ENCODE results near the gene NFIB. TPM values are rescaled to one million over a fixed set of nuclear protein-coding genes. Genes with fewer than 3 reads are reported as not detected.

The NFIB gene
- total RNA-seq, 1 experiment from 2014 or later = 14.3 TPM

GRCh38 chr9:14238079-14238478 is 75.9 kb downstream of the NFIB start:
- Mint-ChIP-seq H3K36me3 (ENCODE audit: insufficient read depth in 1 of 3, low read depth in 3 of 3) (peaks cover 0 to 2% (median 0%) of the 10 kb centered on the region in 3 experiments; a peak in 1 of 7 replicates), H3K9me3 (no peaks in the 10 kb centered on the region), H3K27ac (peak overlapping the region in 2 of 3 experiments; percentile 40 to 66; a peak in 3 of 7 replicates), H3K4me3 (no peak overlapping the region), H3K27me3 (ENCODE audit: low read depth) (no peaks in the 10 kb centered on the region), H3K4me1 (peaks cover 27 to 55% of the 10 kb centered on the region in 2 experiments)
- no peaks in the 10 kb centered on the region for H4K20me1 ChIP-seq (ENCODE audit: control insufficient read depth, insufficient read depth, insufficient read length)
- H3K27me3 ChIP-seq (ENCODE audit: insufficient read depth, low read length) = no peaks in the 10 kb centered on the region
- no peak overlapping the region for H2BK15ac ChIP-seq (ENCODE audit: low read depth, low read length)
- no peak overlapping the region; the same call in 1 of the 2 replicates for H3K14ac ChIP-seq (ENCODE audit: insufficient read depth, low read length)
- TF ChIP-seq CTCF (conservative IDR thresholded peaks at IDR 0.05) = no peak
- H3K79me1 ChIP-seq (ENCODE audit: insufficient read depth, low read depth, low read length, poor library complexity, severe bottlenecking) = no peaks in the 10 kb centered on the region
- no peak overlapping the region for H3K4ac ChIP-seq (ENCODE audit: low read depth, low read length)
- H4K8ac ChIP-seq (replicated peaks; ENCODE audit: insufficient read length, low read depth, low read length) = no peak overlapping the region
- H2BK120ac ChIP-seq (ENCODE audit: low read depth, low read length, poor library complexity, severe bottlenecking) = no peak overlapping the region
- H3K23ac ChIP-seq (ENCODE audit: insufficient read length, low read depth, low read length) = no peak overlapping the region
- H3K4me1 ChIP-seq (ENCODE audit: insufficient read depth, low read length) = peaks cover 11% of the 10 kb centered on the region; the same call in 1 of the 2 replicates
- peak; percentile 41 for DNase-seq
- H2BK12ac ChIP-seq (ENCODE audit: insufficient read length, low read depth, low read length) = no peak overlapping the region
- peak overlapping the region; percentile 37 for H3K4me2 ChIP-seq (ENCODE audit: insufficient read depth, insufficient read length, low read length)
- H3T11ph ChIP-seq (ENCODE audit: low read length) = no peak overlapping the region
- H3K9me3 ChIP-seq (ENCODE audit: control insufficient read depth, low read depth, low read length) = no peaks in the 10 kb centered on the region
- H3K79me2 ChIP-seq (ENCODE audit: insufficient read depth, low read length) = no peaks in the 10 kb centered on the region
- peak overlapping the region; percentile 88 for H3K27ac ChIP-seq (ENCODE audit: insufficient read length, low read depth, low read length)
- H2BK5ac ChIP-seq (ENCODE audit: insufficient read length, low read length) = peak overlapping the region; percentile 46
- no peak overlapping the region for H2BK20ac ChIP-seq (ENCODE audit: low read depth, low read length, poor library complexity, severe bottlenecking)
- no peak overlapping the region for H3K9ac ChIP-seq (ENCODE audit: extremely low read depth, insufficient read length, low read length)
- peak overlapping the region; percentile 69 for H4K91ac ChIP-seq (ENCODE audit: insufficient read length, low read depth, low read length)
- H3K23me2 ChIP-seq (ENCODE audit: insufficient read length, low read depth, low read length, poor library complexity, severe bottlenecking) = no peaks in the 10 kb centered on the region
- H3K56ac ChIP-seq (ENCODE audit: insufficient read length, low read depth, low read length) = no peak overlapping the region
- no peak overlapping the region for H4K5ac ChIP-seq (ENCODE audit: insufficient read length, low read depth, low read length)
- no peak overlapping the region for H2AK5ac ChIP-seq (ENCODE audit: insufficient read length, low read length)
- no CpG with 5 or more reads among the region's 3 CpGs for WGBS (ENCODE audit: extremely low coverage, insufficient read length, low lambda C conversion rate)
- H3K18ac ChIP-seq (ENCODE audit: insufficient read length, low read depth, low read length) = peak overlapping the region; percentile 50
- H2AFZ ChIP-seq (ENCODE audit: low read length) = no peak overlapping the region

Data from H9 (cell line).